ENCODE data around the gene IARS2. TPM values are rescaled to one million over a fixed set of nuclear protein-coding genes. Genes with fewer than 3 reads are reported as not detected.
"Not testable (repeated sequence)": the region's sequence is repeated elsewhere in the genome, so short reads cannot be mapped to it uniquely, and the experiment has no call there.

Gene IARS2
- total RNA-seq = 10 to 100 TPM; 77.7 to 93.4 TPM
- long read RNA-seq, transcript IARS2-201 (23 exons, 3,560 nt) = major isoform, 195 of 210 reads
- long read RNA-seq, partial matches to known transcripts = 11 of 210 reads
- long read RNA-seq, other reads (novel, unspliced or antisense) = 4 of 210 reads

DNA sequence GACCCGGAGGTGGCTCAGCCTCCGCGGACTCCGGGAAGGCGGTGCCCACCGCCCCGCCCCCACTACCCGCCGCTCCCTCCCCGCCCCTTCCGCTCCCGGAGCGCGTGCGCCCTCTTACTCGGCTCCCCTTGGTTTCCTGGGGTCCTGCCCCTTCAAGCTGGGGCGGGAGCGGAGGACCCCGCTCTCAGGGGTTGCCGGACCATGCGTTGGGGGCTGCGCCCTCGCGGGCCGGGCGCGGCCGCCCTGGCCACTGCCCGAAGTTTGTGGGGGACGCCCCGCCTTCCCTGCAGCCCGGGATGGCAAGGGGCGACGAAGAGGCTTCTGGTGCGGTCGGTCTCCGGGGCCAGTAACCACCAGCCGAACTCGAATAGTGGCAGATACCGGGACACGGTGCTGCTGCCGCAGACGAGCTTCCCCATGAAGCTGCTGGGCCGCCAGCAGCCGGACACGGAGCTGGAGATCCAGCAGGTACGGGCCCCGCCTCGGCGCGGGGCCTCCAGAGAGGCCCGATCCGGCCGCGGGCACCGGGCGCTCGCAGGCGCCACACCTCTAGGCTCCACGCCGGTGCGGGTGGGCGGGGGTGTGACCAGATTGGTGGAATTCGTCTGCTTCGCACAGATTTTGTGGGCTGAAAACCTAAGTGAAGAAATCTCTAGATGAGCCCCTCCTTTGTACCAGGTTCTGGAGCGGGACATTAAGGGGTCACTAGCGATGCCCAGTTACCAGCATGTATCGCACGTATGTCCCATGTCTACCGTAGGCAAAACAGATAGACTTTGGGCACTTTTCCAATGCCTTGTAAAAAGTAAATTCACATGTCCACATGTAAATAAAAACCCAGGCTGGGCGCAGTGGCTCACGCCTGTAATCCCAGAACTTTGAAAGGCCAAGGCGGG lies at the start of gene IARS2:
Gene IARS2 (plus strand): TSS at position 117 of the 896 bp plus-strand sequence. CDS start 85 bp downstream, at position 202.
- peak; percentile 90 to 93 for DNase-seq
- intact Hi-C loops (cut with DNase I, micrococcal nuclease) = loop anchor here in 1 of 2 donors (5.0 kb wide), 1 partner anchor 47 kb away; the partner anchor contains the start of gene EPRS1
- ATAC-seq = peak; percentile 80

- DNase-seq = no peak
Measured at GRCh38 chr1:220044678-220045355, 49.1 kb upstream of the IARS2 start.

GRCh38 chr1:220045356-220046051 lies 48.4 kb upstream of the IARS2 start:
- ATAC-seq (peak; percentile 44), DNase-seq (peak in 1 of 2 donors; percentile 15)
- intact Hi-C loops (cut with DNase I, micrococcal nuclease) = loop anchor here in 1 of 2 donors (5.0 kb wide), 1 partner anchor 47 kb away; the partner anchor contains the start of gene IARS2

More at GRCh38 chr1:220044678-220045355, 49.1 kb upstream of the IARS2 start:
- intact Hi-C loops (cut with DNase I, micrococcal nuclease) = loop anchor here in 1 of 2 donors (5.0 kb wide), 1 partner anchor 47 kb away; the partner anchor contains the start of gene IARS2
- no peak for ATAC-seq

DNA sequence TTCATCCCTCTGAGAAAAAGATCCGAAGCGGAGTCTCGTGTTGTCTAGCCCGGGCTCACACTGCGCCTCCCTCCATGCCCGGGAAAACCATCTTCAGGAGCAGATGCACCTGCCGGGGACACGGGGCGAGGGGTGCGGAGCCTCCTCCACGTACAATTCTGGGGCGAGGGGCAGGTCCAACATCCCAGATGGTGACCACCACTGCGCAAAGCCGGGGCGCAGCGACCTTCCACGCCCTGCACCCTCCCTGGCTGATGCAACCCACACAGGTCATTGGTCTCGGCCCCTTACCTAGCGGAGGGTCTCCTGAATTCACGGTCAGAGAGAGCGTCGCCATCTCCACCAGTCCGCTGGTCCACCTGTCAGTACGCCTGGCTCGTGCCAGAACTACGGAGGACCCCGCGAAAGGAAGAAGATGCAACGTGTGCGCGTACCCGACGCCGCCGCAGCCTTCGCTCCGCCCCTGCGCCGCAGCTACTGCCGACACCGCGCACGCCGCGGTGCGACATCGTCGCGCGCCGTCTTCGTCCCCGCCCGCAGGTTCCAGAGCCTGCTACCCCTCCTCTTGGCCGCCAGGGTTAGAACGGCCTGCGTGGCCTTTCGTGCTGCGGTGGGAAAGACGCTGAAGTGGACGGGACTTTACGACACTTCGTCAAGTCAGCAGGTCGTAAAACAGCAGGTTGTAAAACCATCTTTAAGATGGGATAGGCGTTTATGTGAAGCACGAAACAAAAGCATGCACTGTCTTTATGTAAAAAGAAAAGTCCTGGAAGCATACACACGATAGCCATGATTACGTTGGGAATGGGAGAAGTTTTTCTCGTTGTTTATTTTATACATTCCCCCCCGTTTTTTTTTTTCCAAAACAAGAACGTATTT lies 47.6 kb upstream of the IARS2 start, which contains the start of gene EPRS1:
Gene EPRS1 (minus strand): TSS at position 454 of the 879 bp plus-strand sequence. CDS start 117 bp downstream, at position 337.
- intact Hi-C loops (cut with DNase I, micrococcal nuclease) = loop anchor here in 1 of 2 donors (5.0 kb wide), 1 partner anchor 46 kb away; the partner anchor contains the start of gene IARS2
- peak; percentile 92 to 96 for DNase-seq
- peak; percentile 97 for ATAC-seq

DNA sequence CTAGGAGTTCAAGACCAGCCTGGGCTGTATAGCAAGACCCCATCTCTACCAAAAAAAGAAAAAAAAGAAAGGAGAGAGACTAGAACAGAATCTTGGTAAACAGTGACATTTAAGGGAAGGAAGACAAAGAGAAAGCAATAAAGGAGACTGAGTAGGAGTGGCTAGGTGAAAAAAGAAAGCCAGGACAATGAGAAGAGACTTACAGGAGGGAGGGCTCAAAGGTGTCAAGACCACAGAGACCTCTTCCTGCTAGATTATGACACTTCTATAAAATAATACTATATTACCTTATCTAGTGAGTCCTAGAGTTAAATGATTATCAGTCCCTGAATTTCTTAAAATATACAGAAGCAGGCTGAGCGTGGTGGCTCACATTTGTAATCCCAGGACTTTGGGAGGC lies 37.6 kb upstream of the IARS2 start:
- DNase-seq (no peak), ATAC-seq (no peak)
- intact Hi-C loops (cut with DNase I, micrococcal nuclease) = no loop called here

- ATAC-seq (no peak), DNase-seq (no peak)
- intact Hi-C loops (cut with DNase I, micrococcal nuclease) = no loop called here
Measured at GRCh38 chr1:220060876-220061275, 33.1 kb upstream of the IARS2 start.

DNA sequence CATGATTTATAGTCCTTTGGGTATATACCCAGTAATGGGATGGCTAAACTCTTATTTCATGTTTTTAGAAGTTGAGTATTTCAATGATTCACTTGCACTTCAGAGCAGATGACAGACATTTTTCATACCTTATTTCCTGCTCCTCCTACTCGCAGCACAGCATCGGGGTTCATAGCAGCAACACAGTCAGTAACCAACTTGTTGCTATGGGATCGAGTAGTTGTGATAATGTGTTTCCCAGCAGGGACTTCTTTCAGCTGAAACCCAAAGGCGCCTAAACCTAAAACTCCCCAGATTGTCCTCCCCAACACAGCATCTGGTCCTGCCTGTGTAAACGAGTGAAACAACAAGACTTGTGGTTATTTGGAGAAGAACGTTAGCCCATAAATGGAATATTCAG lies 31.3 kb upstream of the IARS2 start:
- intact Hi-C loops (cut with DNase I, micrococcal nuclease) = no loop called here
- no peak for ATAC-seq

GRCh38 chr1:220067269-220068204 lies 26.4 kb upstream of the IARS2 start:
- intact Hi-C loops (cut with DNase I, micrococcal nuclease) = no loop called here
- no peak for ATAC-seq
- DNase-seq = no peak

More for the DNA sequence above, 31.3 kb upstream of the IARS2 start:
- no peak for DNase-seq

DNA sequence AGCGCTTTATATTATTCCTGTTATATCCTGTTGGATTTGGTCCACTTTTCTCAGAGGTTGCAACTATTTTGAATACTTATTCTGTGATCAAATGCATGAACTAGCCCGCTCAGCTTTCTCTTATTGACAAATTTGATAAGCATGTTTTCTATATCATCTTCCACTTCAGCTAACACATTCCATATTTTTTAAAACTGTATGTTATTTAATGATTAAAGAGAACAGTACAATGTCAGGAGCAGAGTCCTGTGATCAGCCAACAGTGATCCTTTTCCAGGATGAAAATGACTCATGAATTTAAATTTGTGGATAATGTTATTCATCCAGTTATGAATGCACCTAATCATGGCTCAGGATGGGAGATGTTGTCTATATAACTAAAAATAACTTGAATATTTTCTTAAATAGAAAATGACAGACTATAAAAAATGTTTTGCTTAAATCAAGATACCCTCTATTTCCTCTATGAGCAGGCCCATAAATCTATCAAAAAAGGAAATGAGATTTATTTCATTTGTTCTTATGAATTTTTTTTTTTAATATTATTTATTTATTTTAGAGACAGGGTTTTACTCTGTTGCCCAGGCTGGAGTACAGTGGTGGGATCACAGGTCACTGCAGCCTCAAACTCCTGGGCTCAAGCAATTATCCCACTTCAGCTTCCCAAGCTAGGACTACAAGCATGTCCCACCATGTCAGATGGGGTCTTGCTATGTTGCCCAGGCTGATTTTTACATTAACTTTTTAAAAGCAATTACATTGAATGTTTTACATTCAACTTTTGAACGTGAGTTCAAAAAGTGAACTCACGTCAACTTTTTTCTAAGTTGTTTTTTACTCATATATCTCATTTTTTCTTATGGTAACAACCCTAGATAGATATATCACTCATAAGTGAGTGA lies 16.8 kb upstream of the IARS2 start:
- no peak for DNase-seq
- ATAC-seq = no peak
- intact Hi-C loops (cut with DNase I, micrococcal nuclease) = no loop called here

DNA sequence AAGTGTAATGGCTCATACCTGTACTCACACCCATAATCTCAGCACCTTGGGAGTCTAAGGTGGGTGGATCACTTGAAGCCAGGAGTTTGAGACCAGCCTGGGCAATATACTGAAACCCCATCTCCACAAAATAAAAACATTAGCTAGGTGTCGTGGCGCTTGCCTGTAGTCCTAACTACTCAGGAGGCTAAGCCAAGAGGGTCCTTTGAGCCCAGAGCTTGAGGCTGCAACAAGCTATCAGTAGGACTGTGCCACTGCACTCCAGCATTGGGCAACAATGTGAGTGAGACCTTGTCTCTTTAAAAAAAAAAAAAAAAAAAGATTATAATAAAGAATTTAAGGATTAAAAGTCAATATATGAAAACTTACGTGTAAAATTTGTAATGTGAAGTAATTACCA lies 16.0 kb upstream of the IARS2 start:
- DNase-seq = no peak
- intact Hi-C loops (cut with DNase I, micrococcal nuclease) = no loop called here
- no peak for ATAC-seq

GRCh38 chr1:220084460-220084859 lies 9.5 kb upstream of the IARS2 start:
- intact Hi-C loops (cut with DNase I, micrococcal nuclease) = no loop called here
- DNase-seq (no peak), ATAC-seq (peak; percentile 94)

DNA sequence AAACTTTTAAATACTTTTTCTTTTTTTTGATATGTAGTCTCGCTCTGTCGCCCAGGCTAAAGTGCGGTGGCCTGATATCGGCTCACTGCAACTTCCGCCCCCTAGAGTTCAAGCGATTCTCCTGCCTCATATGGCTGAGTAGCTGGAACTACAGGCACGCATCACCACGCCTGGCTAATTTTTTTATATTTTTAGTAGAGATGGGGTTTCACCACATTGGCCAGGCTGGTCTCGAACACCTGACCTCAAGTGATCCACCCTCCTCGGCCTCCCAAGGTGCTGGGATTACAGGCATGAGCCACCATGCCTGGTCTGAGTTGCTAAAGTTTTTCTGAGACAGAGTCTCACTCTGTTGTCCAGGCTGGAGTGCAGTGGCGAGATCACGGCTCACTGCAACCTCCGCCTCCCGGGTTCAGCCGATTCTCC lies 7.7 kb upstream of the IARS2 start:
- ATAC-seq; DNase-seq; intact Hi-C loops (cut with DNase I, micrococcal nuclease): not testable (repeated sequence)

DNA sequence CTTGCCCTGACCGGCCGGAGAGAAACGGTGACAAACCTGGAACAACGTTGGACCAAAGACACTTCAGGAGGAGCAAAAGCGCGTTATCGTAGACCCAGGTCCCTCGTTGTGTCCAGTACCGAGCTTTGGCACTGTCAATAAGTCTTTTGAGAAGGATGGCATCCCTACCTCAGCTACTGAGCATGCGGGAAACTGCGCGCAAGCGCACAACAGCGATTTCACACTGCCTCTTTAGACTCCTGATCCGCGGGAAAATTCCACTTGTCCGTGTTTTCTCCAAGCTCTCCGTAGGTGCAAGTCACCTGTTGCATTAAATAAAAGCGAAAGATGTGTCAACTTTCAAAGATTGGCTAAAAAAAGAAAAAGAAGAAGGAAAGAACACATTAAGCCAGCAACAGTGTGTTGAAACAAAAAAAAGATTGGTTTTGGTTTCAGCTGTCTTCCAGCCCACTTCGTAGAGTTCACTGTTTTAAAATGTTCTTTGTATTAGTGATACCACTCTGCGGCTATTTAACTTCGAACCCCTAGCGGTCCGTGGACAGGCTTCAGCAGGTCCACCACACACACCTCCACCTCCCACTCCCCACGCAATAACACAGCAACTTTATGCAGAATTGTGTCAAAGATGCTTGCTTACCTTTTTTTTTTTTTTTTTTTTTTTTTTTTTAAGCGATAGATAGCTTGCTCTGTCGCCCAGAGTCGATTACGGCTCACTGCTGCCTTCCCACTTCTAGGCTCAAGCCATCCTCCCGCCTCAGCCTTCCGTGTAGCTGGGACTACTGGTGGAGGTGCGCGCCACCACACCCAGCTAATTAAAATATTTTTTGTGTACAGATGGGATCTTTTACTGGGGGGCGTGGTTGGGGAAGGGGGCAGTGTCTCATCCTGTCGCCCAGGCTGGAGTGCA lies 4.0 kb upstream of the IARS2 start, which contains the start of gene BPNT1:
Gene BPNT1 (minus strand): TSS at position 139 of the 907 bp plus-strand sequence. CDS start 9,942 bp downstream, outside the sequence.
- intact Hi-C loops (cut with DNase I, micrococcal nuclease) = loop anchor here in 1 of 2 donors (5.0 kb wide), 1 partner anchor 43 kb away; the partner anchor contains the start of gene EPRS1
- ATAC-seq (peak; percentile 76), DNase-seq (peak; percentile 96 to 99)

GRCh38 chr1:220092694-220093093 lies 1.2 kb upstream of the IARS2 start:
- ATAC-seq = no peak
- no peak for DNase-seq
- intact Hi-C loops (cut with DNase I, micrococcal nuclease) = loop anchor here in 1 of 2 donors (5.0 kb wide), 1 partner anchor 45 kb away; the partner anchor contains the start of gene EPRS1
